H1 (cell line): ENCODE data around the gene SLC7A10. TPM values are rescaled to one million over a fixed set of nuclear protein-coding genes. Genes with fewer than 3 reads are reported as not detected.

Experiments
- CTCF ChIA-PET: fragments of 300-600 bp; sonication (Branson Sonifier 250); formaldehyde crosslinking; loops from one replicate; lab custom pipeline; 2021; ENCODE audit not compliant: partially characterized antibody; lab: Charles Lee
- POLR2A ChIA-PET: fragments of 300-600 bp; sonication (Branson Sonifier 250); formaldehyde crosslinking; loops from one replicate; lab custom pipeline; 2021; ENCODE audit warnings: inconsistent platforms; ENCODE audit not compliant: partially characterized antibody; lab: Charles Lee
- DNase-seq, 2 experiments: peaks; one replicate each; pipeline versions ENCODE4 v3.0.0 to v3.0.0-alpha.2; 2010 to 2022; ENCODE audit warnings: low spot score in 2 of 2, low read depth in 1 of 2, mixed read lengths in 1 of 2
- FAIRE-seq: peaks from 2 replicates; lab custom pipeline; 2011; peaks lifted over from hg19 to GRCh38; lab: Jason Lieb, UNC
- H2AFZ ChIP-seq: 2 replicates; pipeline ENCODE4 v1.8.1; 2012; ENCODE audit warnings: low read length, inconsistent platforms
- H2AK5ac ChIP-seq: 2 replicates; pipeline ENCODE4 v1.6.1; 2013; ENCODE audit warnings: low read depth, low read length
- H2BK120ac ChIP-seq: replicated peaks from 2 replicates; pipeline ENCODE3; 2013; ENCODE audit warnings: low read depth, low read length, inconsistent platforms
- H2BK12ac ChIP-seq: 2 replicates; pipeline ENCODE4 v1.6.1; 2013; ENCODE audit warnings: low read depth, low read length
- H2BK15ac ChIP-seq: 2 replicates; pipeline ENCODE4 v1.6.1; 2013; ENCODE audit warnings: low read length
- H2BK20ac ChIP-seq: 2 replicates; pipeline ENCODE4 v1.6.1; 2013; ENCODE audit warnings: low read length
- H2BK5ac ChIP-seq: 2 replicates; pipeline ENCODE4 v1.6.1; 2013; ENCODE audit warnings: low read depth, low read length
- H3K14ac ChIP-seq: 2 replicates; pipeline ENCODE4 v1.6.1; 2013; ENCODE audit warnings: inconsistent platforms; ENCODE audit not compliant: insufficient read length
- H3K18ac ChIP-seq: 2 replicates; pipeline ENCODE4 v1.6.1; 2013; ENCODE audit warnings: low read length; ENCODE audit errors: extremely low read depth
- H3K23ac ChIP-seq: 2 replicates; pipeline ENCODE4 v1.6.1; 2013; ENCODE audit warnings: inconsistent platforms; ENCODE audit not compliant: insufficient read length
- H3K23me2 ChIP-seq: 2 replicates; pipeline ENCODE4 v1.6.1; 2013; ENCODE audit warnings: low read depth, low read length
- H3K27ac ChIP-seq: 2 replicates; pipeline ENCODE4 v1.6.1; 2011; ENCODE audit warnings: low read depth, low read length, inconsistent platforms
- H3K27me3 ChIP-seq, 4 experiments: replicated peaks in 1 of 4; 1 replicate in 1 of 4; 2 replicates in 3 of 4; pipeline versions ENCODE4 v1.6.1 to v1.8.1; 2011 to 2013; ENCODE audit warnings: low read length in 3 of 4, mild to moderate bottlenecking in 3 of 4, inconsistent platforms in 2 of 4, mixed read lengths in 2 of 4, moderate library complexity in 1 of 4; ENCODE audit not compliant: control insufficient read depth in 3 of 4, insufficient read depth in 3 of 4; ENCODE audit errors: extremely low read depth in 1 of 4
- H3K36me3 ChIP-seq, 4 experiments: 2 replicates each; pipeline versions ENCODE4 v1.6.1 to v1.8.1; 2011 to 2013; ENCODE audit warnings: mild to moderate bottlenecking in 4 of 4, low read length in 3 of 4, moderate library complexity in 2 of 4, control low read depth in 1 of 4, inconsistent platforms in 1 of 4; ENCODE audit not compliant: insufficient read depth in 4 of 4, control insufficient read depth in 2 of 4
- H3K4ac ChIP-seq: replicated peaks from 2 replicates; pipeline ENCODE3; 2013; ENCODE audit warnings: low read length, low read depth, mixed read lengths, inconsistent platforms; ENCODE audit not compliant: insufficient read length
- H3K4me1 ChIP-seq, 4 experiments: replicated peaks in 1 of 4; 1 replicate in 1 of 4; 2 replicates in 3 of 4; pipeline versions ENCODE4 v1.6.1 to v1.8.1; 2011 to 2013; ENCODE audit warnings: low read length in 3 of 4, inconsistent platforms in 2 of 4, mixed read lengths in 1 of 4; ENCODE audit not compliant: insufficient read depth in 4 of 4, control insufficient read depth in 3 of 4
- H3K4me2 ChIP-seq, 2 experiments: 2 replicates each; pipeline versions ENCODE4 v1.6.1 to v1.8.1; 2011 to 2013; ENCODE audit warnings: low read depth in 2 of 2, low read length in 2 of 2, control low read depth in 1 of 2, inconsistent platforms in 1 of 2, mild to moderate bottlenecking in 1 of 2; ENCODE audit not compliant: insufficient read depth in 1 of 2
- H3K4me3 ChIP-seq, 4 experiments: fragments of 200-600, 300-600 bp in 1 of 4; sonication (generic), shearing (Covaris generic), sonication (Bioruptor Twin) in 1 of 4; 2 replicates each; pipeline versions ENCODE4 v1.5.1 to v1.8.1; 2011 to 2016; ENCODE audit warnings: low read length in 4 of 4, low read depth in 3 of 4, control low read depth in 2 of 4, inconsistent platforms in 2 of 4, mild to moderate bottlenecking in 2 of 4, mixed read lengths in 1 of 4, moderate library complexity in 1 of 4; ENCODE audit not compliant: insufficient read depth in 2 of 4; ENCODE audit errors: extremely low read depth in 1 of 4
- H3K56ac ChIP-seq: replicated peaks from 2 replicates; pipeline ENCODE3; 2013; ENCODE audit warnings: low read depth, mild to moderate bottlenecking, mixed read lengths, low read length, inconsistent platforms; ENCODE audit not compliant: insufficient read length
- H3K79me1 ChIP-seq: 2 replicates; pipeline ENCODE4 v1.6.1; 2013; ENCODE audit warnings: low read depth, low read length, control low read depth
- H3K79me2 ChIP-seq, 2 experiments: 2 replicates each; pipeline versions ENCODE4 v1.6.1 to v1.8.1; 2012 to 2013; ENCODE audit warnings: low read length in 2 of 2, mild to moderate bottlenecking in 2 of 2, inconsistent platforms in 1 of 2; ENCODE audit not compliant: insufficient read depth in 2 of 2, control insufficient read depth in 1 of 2
- H3K9ac ChIP-seq, 4 experiments: replicated peaks in 1 of 4; 1 replicate in 1 of 4; 2 replicates in 3 of 4; pipeline versions ENCODE4 v1.6.1 to v1.8.1; 2011 to 2013; ENCODE audit warnings: low read depth in 3 of 4, low read length in 3 of 4, control low read depth in 2 of 4, mild to moderate bottlenecking in 2 of 4, moderate library complexity in 2 of 4, inconsistent platforms in 1 of 4; ENCODE audit errors: extremely low read depth in 1 of 4
- H3K9me3 ChIP-seq, 2 experiments: 2 replicates each; pipeline versions ENCODE4 v1.6.1 to v1.8.1; 2012 to 2013; ENCODE audit warnings: mild to moderate bottlenecking in 2 of 2, moderate library complexity in 2 of 2, control low read depth in 1 of 2, inconsistent platforms in 1 of 2, low read depth in 1 of 2, low read length in 1 of 2, mixed read lengths in 1 of 2; ENCODE audit not compliant: insufficient read depth in 2 of 2
- H4K20me1 ChIP-seq, 2 experiments: replicated peaks in 1 of 2; 2 replicates each; pipeline versions ENCODE3 to v1.8.1; 2011 to 2013; ENCODE audit warnings: inconsistent platforms in 2 of 2, low read length in 2 of 2, mild to moderate bottlenecking in 1 of 2; ENCODE audit not compliant: insufficient read depth in 2 of 2, control insufficient read depth in 1 of 2
- H4K5ac ChIP-seq: 2 replicates; pipeline ENCODE4 v1.6.1; 2013; ENCODE audit warnings: low read length, low read depth, mixed read lengths, inconsistent platforms; ENCODE audit not compliant: insufficient read length
- H4K8ac ChIP-seq: 2 replicates; pipeline ENCODE4 v1.8.0; 2013; ENCODE audit warnings: mild to moderate bottlenecking, moderate library complexity, low read length, inconsistent platforms; ENCODE audit not compliant: insufficient read depth; ENCODE audit errors: extremely low read depth
- H4K91ac ChIP-seq: replicated peaks from 2 replicates; pipeline ENCODE3; 2013; ENCODE audit warnings: low read length, mixed read lengths, inconsistent platforms; ENCODE audit not compliant: insufficient read length
- EP300 ChIP-seq, 2 experiments: IDR thresholded peaks; 1 replicate in 1 of 2; 2 replicates in 1 of 2; pipeline ENCODE4 v1.6.1; 2011 to 2012; ENCODE audit warnings: low read depth in 2 of 2, low read length in 2 of 2, mild to moderate bottlenecking in 2 of 2, borderline replicate concordance in 1 of 2, inconsistent platforms in 1 of 2, moderate library complexity in 1 of 2
- JUND ChIP-seq: IDR thresholded peaks from 2 replicates; pipeline ENCODE4 v1.6.1; 2011; ENCODE audit warnings: mild to moderate bottlenecking, improper control_type of control experiment, low read length
- POLR2A ChIP-seq, 2 experiments: IDR thresholded peaks; 1 replicate in 1 of 2; 2 replicates in 1 of 2; pipeline ENCODE4 v1.6.1; 2011; ENCODE audit warnings: low read depth in 2 of 2, low read length in 2 of 2, mild to moderate bottlenecking in 2 of 2; ENCODE audit errors: control extremely low read depth in 1 of 2
- RAD21 ChIP-seq, 2 experiments: IDR thresholded peaks in 1 of 2; conservative IDR thresholded peaks in 1 of 2; 2 replicates each; pipeline ENCODE4 v1.6.1; 2011; ENCODE audit warnings: low read depth in 2 of 2, low read length in 2 of 2, improper control_type of control experiment in 1 of 2, inconsistent platforms in 1 of 2, mild to moderate bottlenecking in 1 of 2, moderate library complexity in 1 of 2
- WGBS, 2 experiments: shearing (Covaris generic) in 1 of 2; methylation state at CpG; one replicate each; pipeline versions ENCODE4 v1.1.6 to v1.1.7; 2013 to 2015; ENCODE audit warnings: low lambda C conversion rate in 2 of 2, mixed read lengths in 2 of 2, inconsistent platforms in 1 of 2, low coverage in 1 of 2, missing lambda C conversion rate in 1 of 2; ENCODE audit not compliant: insufficient replicate concordance in 2 of 2, insufficient coverage in 1 of 2, insufficient read length in 1 of 2; ENCODE audit errors: extremely low coverage in 1 of 2, missing lambda C conversion rate in 1 of 2; 5-methylcytosine and 5-hydroxymethylcytosine counted together
- polyA plus RNA-seq, 7 experiments: library from polyadenylated mRNA; depleted of rRNA in 3 of 7; stranded (reverse) in 5 of 7; unstranded in 2 of 7; fragments of >200 nt in 5 of 7; fragments of 200-250 nt in 2 of 7; gene quantifications; 1 replicate in 5 of 7; 2 replicates in 1 of 7; 4 replicates in 1 of 7; pipeline versions ENCODE4 v1.2.1 to v1.2.3, GENCODE V29; 2011 to 2013; ENCODE audit warnings: missing spikeins in 2 of 7, mixed read lengths in 2 of 7
- total RNA-seq: library from RNA; stranded (reverse); fragmentation: NEBNext Ultra II Directional; extraction: Animal tissue kit (Norgen Biotek cat#: 25700); gene quantifications from 2 replicates; pipeline ENCODE4 v1.2.1, GENCODE V29; 2021

Gene SLC7A10
- total and polyA plus RNA-seq, 2 of the 8 experiments (the other 6 are each of a cell fraction or from before 2014, with no cell fraction given) = 3.7 to 7.1 TPM

- Histone ChIP-seq H4K20me1 (no peaks in the 10 kb centered on the region), H3K4ac (no peak overlapping the region), H2AFZ (no peak overlapping the region), H4K8ac (no peak overlapping the region), H3K79me1 (peaks cover 3% of the 10 kb centered on the region; the same call in 1 of the 2 replicates), H2BK120ac (no peak overlapping the region), H3K79me2 (no peaks in the 10 kb centered on the region), H2BK20ac (no peak overlapping the region), H2BK12ac (no peak overlapping the region), H2BK15ac (no peak overlapping the region), H4K5ac (no peak overlapping the region), H3K23me2 (no peaks in the 10 kb centered on the region; the same call in 1 of the 2 replicates), H3K4me1 (0 out of 7 replicates have a peak, but pooled peaks cover 0 to 3% (median 0%) of the 10 kb centered on the region in 4 experiments), H3K9me3 (0 out of 4 replicates have a peak, but pooled peaks cover 0 to 4% of the 10 kb centered on the region in 2 experiments), H3K14ac (no peak overlapping the region), H2AK5ac (no peak overlapping the region), H2BK5ac (no peak overlapping the region), H3K9ac (no peak overlapping the region), H3K18ac (no peak overlapping the region), H3K27me3 (no peaks in the 10 kb centered on the region), H3K4me2 (no peak overlapping the region), H4K91ac (no peak overlapping the region), H3K36me3 (no peaks in the 10 kb centered on the region), H3K4me3 (no peak overlapping the region), H3K56ac (no peak overlapping the region), H3K27ac (no peak overlapping the region), H3K23ac (no peak overlapping the region)
- FAIRE-seq (no peak), DNase-seq (no peak)
- CTCF ChIA-PET = no interaction called here
- whole genome bisulfite sequencing, 2 experiments = 80% methylated on average over 1 of the region's 1 CpG; no CpG with 5 or more reads in 1 of the 2 experiments
- POLR2A ChIA-PET = no interaction called here
- TF ChIP-seq EP300 (IDR thresholded peaks at IDR 0.05; ENCODE audit: borderline replicate concordance in 1 of 2, low read depth in 2 of 2, low read length in 2 of 2) (no peak), JUND (no peak), RAD21 (IDR thresholded peaks at IDR 0.05 in 1 of 2, conservative IDR thresholded peaks at IDR 0.05 in 1 of 2; ENCODE audit: low read depth in 2 of 2, low read length in 2 of 2) (no peak), POLR2A (IDR thresholded peaks at IDR 0.05; ENCODE audit: control extremely low read depth in 1 of 2, low read depth in 2 of 2, low read length in 2 of 2) (no peak)
Observed at GRCh38 chr19:33168528-33168927, 57.1 kb downstream of the SLC7A10 start.
